Fibroblast of the aortic adventitia (primary cell): ENCODE measurements around the gene NDUFAF8. TPM values are rescaled to one million over a fixed set of nuclear protein-coding genes. Genes with fewer than 3 reads are reported as not detected.

ENCODE experiments used
- DNase-seq: peaks from one replicate; pipeline ENCODE4 v3.0.0-alpha.2; 2010; ENCODE audit warnings: low read depth
- H3K4me3 ChIP-seq: 2 replicates; pipeline ENCODE4 v1.5.1; 2011; ENCODE audit warnings: low read depth, mild to moderate bottlenecking, control low read depth, low read length, moderate library complexity
- CTCF ChIP-seq: IDR thresholded peaks from 2 replicates; pipeline ENCODE4 v1.5.1; 2011; ENCODE audit warnings: mild to moderate bottlenecking, low read length, control low read depth, inconsistent platforms; ENCODE audit not compliant: insufficient read depth
- total RNA-seq: library from RNA; depleted of rRNA; stranded (reverse); fragments of >200 nt; gene quantifications from 2 replicates; pipeline ENCODE4 v1.2.3, GENCODE V29; 2012; ENCODE audit warnings: low replicate concordance

NDUFAF8 gene
- total RNA-seq, 1 donor: 27.4 TPM

GRCh38 chr17:81233316-81233715, 5.8 kb upstream of the NDUFAF8 start:
- TF ChIP-seq CTCF: no peak
- DNase-seq: no peak
- no peak overlapping the region for H3K4me3 ChIP-seq

GRCh38 chr17:81233811-81234505, 5.2 kb upstream of the NDUFAF8 start:
- H3K4me3 ChIP-seq: no peak overlapping the region
- DNase-seq: no peak
- TF ChIP-seq CTCF: no peak

- no peak overlapping the region for H3K4me3 ChIP-seq
- DNase-seq: no peak
- no peak for TF ChIP-seq CTCF
Observed at GRCh38 chr17:81234506-81234855, 4.6 kb upstream of the NDUFAF8 start.

- no peak overlapping the region for H3K4me3 ChIP-seq
- no peak for TF ChIP-seq CTCF
- DNase-seq: no peak
Observed at GRCh38 chr17:81234940-81235821, 3.9 kb upstream of the NDUFAF8 start.

GRCh38 chr17:81235822-81236740, 3.0 kb upstream of the NDUFAF8 start:
- no peak for DNase-seq
- TF ChIP-seq CTCF: no peak
- H3K4me3 ChIP-seq: no peak overlapping the region

GRCh38 chr17:81236784-81237183, 2.3 kb upstream of the NDUFAF8 start:
- DNase-seq: no peak
- H3K4me3 ChIP-seq: no peak overlapping the region
- no peak for TF ChIP-seq CTCF
